ENCODE results near the gene BRINP1. TPM values are rescaled to one million over a fixed set of nuclear protein-coding genes. Genes with fewer than 3 reads are reported as not detected.

Gene BRINP1
- total and polyA plus RNA-seq, 2 donors (not counting 1 experiment from before 2014, with no cell fraction given) = 0.06 to 0.33 TPM

- Histone ChIP-seq H3K27me3 (ENCODE audit: control insufficient read depth, insufficient read depth, low read length) (no peaks in the 10 kb centered on the region), H3K4me1 (ENCODE audit: control insufficient read depth, extremely low read depth, insufficient read depth, low read length) (no peaks in the 10 kb centered on the region), H2AFZ (ENCODE audit: low read length) (no peak overlapping the region), H3K79me2 (ENCODE audit: control insufficient read depth, insufficient read depth, low read length) (no peaks in the 10 kb centered on the region), H3K9ac (ENCODE audit: insufficient read depth, low read length) (no peak overlapping the region), H3K36me3 (ENCODE audit: control insufficient read depth, insufficient read depth, low read length) (no peaks in the 10 kb centered on the region), H3K4me3 (replicated peaks in 1 of 4; ENCODE audit: control extremely low read depth in 1 of 4, insufficient read depth in 1 of 4, low read depth in 3 of 4, low read length in 4 of 4) (no peak overlapping the region), H3K4me2 (ENCODE audit: extremely low read depth, insufficient read depth, low read length) (no peak overlapping the region), H4K20me1 (ENCODE audit: control insufficient read depth, extremely low read depth, insufficient read depth, low read length) (no peaks in the 10 kb centered on the region), H3K27ac (ENCODE audit: insufficient read depth, low read length) (no peak overlapping the region), H3K9me3 (ENCODE audit: control insufficient read depth, insufficient read depth, low read depth, low read length) (no peaks in the 10 kb centered on the region)
- TF ChIP-seq EZH2 (IDR thresholded peaks at IDR 0.05; ENCODE audit: low read length, missing control alignments) = no peak
- TF ChIP-seq, protein P1, sequence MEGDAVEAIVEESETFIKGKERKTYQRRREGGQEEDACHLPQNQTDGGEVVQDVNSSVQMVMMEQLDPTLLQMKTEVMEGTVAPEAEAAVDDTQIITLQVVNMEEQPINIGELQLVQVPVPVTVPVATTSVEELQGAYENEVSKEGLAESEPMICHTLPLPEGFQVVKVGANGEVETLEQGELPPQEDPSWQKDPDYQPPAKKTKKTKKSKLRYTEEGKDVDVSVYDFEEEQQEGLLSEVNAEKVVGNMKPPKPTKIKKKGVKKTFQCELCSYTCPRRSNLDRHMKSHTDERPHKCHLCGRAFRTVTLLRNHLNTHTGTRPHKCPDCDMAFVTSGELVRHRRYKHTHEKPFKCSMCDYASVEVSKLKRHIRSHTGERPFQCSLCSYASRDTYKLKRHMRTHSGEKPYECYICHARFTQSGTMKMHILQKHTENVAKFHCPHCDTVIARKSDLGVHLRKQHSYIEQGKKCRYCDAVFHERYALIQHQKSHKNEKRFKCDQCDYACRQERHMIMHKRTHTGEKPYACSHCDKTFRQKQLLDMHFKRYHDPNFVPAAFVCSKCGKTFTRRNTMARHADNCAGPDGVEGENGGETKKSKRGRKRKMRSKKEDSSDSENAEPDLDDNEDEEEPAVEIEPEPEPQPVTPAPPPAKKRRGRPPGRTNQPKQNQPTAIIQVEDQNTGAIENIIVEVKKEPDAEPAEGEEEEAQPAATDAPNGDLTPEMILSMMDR (conservative IDR thresholded peaks at IDR 0.05 in 1 of 2, IDR thresholded peaks at IDR 0.05 in 1 of 2; ENCODE audit: low read depth in 1 of 2, low read length in 2 of 2) = no peak
- no peak for DNase-seq (ENCODE audit: low read depth in 2 of 2)
Measured at GRCh38 chr9:119167876-119168275, 201.4 kb downstream of the BRINP1 start.

GRCh38 chr9:119167267-119167666 is 202.0 kb downstream of the BRINP1 start:
- Histone ChIP-seq H3K36me3 (ENCODE audit: control insufficient read depth, insufficient read depth, low read length) (no peaks in the 10 kb centered on the region), H4K20me1 (ENCODE audit: control insufficient read depth, extremely low read depth, insufficient read depth, low read length) (no peaks in the 10 kb centered on the region), H3K79me2 (ENCODE audit: control insufficient read depth, insufficient read depth, low read length) (no peaks in the 10 kb centered on the region), H2AFZ (ENCODE audit: low read length) (no peak overlapping the region), H3K27me3 (ENCODE audit: control insufficient read depth, insufficient read depth, low read length) (no peaks in the 10 kb centered on the region), H3K4me1 (ENCODE audit: control insufficient read depth, extremely low read depth, insufficient read depth, low read length) (no peaks in the 10 kb centered on the region), H3K27ac (ENCODE audit: insufficient read depth, low read length) (no peak overlapping the region), H3K9ac (ENCODE audit: insufficient read depth, low read length) (no peak overlapping the region), H3K9me3 (ENCODE audit: control insufficient read depth, insufficient read depth, low read depth, low read length) (no peaks in the 10 kb centered on the region), H3K4me2 (ENCODE audit: extremely low read depth, insufficient read depth, low read length) (no peak overlapping the region), H3K4me3 (replicated peaks in 1 of 4; ENCODE audit: control extremely low read depth in 1 of 4, insufficient read depth in 1 of 4, low read depth in 3 of 4, low read length in 4 of 4) (no peak overlapping the region)
- no peak for DNase-seq (ENCODE audit: low read depth in 2 of 2)
- TF ChIP-seq, protein P1 (conservative IDR thresholded peaks at IDR 0.05 in 1 of 2, IDR thresholded peaks at IDR 0.05 in 1 of 2; ENCODE audit: low read depth in 1 of 2, low read length in 2 of 2) = no peak
- TF ChIP-seq EZH2 (IDR thresholded peaks at IDR 0.05; ENCODE audit: low read length, missing control alignments) = no peak

DNA sequence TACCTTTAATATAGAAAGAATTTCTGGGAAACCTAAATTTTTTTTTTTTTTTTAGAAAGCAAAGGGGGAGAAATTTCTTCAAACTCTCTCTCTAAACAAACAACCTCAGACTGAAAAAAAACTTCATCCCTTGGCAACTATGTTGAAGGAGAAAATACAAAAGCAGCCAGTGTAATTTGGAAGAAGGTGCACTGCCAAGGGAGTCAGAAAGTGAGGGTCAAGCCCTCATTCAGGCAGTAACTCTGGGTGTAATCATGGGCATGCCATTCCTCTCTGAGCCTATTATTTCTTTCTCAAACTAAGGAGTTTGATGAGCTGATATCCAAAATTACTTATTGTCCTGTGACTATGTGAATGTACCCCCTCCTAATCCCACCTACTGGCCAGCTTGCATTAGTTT is 203.1 kb downstream of the BRINP1 start:
- TF ChIP-seq, protein P1 (conservative IDR thresholded peaks at IDR 0.05 in 1 of 2, IDR thresholded peaks at IDR 0.05 in 1 of 2; ENCODE audit: low read depth in 1 of 2, low read length in 2 of 2) = no peak
- no peak for TF ChIP-seq EZH2 (IDR thresholded peaks at IDR 0.05; ENCODE audit: low read length, missing control alignments)
- no peak overlapping the region for H2AFZ ChIP-seq (ENCODE audit: low read length)
- H3K4me1 ChIP-seq (ENCODE audit: control insufficient read depth, extremely low read depth, insufficient read depth, low read length) = no peaks in the 10 kb centered on the region
- H3K4me3 ChIP-seq (replicated peaks in 1 of 4; ENCODE audit: control extremely low read depth in 1 of 4, insufficient read depth in 1 of 4, low read depth in 3 of 4, low read length in 4 of 4) = no peak overlapping the region
- DNase-seq (ENCODE audit: low read depth in 2 of 2) = no peak
- no peak overlapping the region for H3K4me2 ChIP-seq (ENCODE audit: extremely low read depth, insufficient read depth, low read length)
- H3K9ac ChIP-seq (ENCODE audit: insufficient read depth, low read length) = no peak overlapping the region
- H4K20me1 ChIP-seq (ENCODE audit: control insufficient read depth, extremely low read depth, insufficient read depth, low read length) = no peaks in the 10 kb centered on the region
- H3K27ac ChIP-seq (ENCODE audit: insufficient read depth, low read length) = no peak overlapping the region
- H3K27me3 ChIP-seq (ENCODE audit: control insufficient read depth, insufficient read depth, low read length) = no peaks in the 10 kb centered on the region
- no peaks in the 10 kb centered on the region for H3K36me3 ChIP-seq (ENCODE audit: control insufficient read depth, insufficient read depth, low read length)
- no peaks in the 10 kb centered on the region for H3K79me2 ChIP-seq (ENCODE audit: control insufficient read depth, insufficient read depth, low read length)
- no peaks in the 10 kb centered on the region for H3K9me3 ChIP-seq (ENCODE audit: control insufficient read depth, insufficient read depth, low read depth, low read length)

Measured in fibroblast of lung (primary cell).